NCI-H128 (cell line): ENCODE data around the gene VPS45.
"Not testable (repeated sequence)": the region's sequence is repeated elsewhere in the genome, so short reads cannot be mapped to it uniquely, and the experiment has no call there.

Experiments
- DNase-seq: peaks from one replicate; lab custom pipeline; 2025; ENCODE audit not compliant: unreplicated experiment; lab: John Stamatoyannopoulos, UW

VPS45 gene

DNA sequence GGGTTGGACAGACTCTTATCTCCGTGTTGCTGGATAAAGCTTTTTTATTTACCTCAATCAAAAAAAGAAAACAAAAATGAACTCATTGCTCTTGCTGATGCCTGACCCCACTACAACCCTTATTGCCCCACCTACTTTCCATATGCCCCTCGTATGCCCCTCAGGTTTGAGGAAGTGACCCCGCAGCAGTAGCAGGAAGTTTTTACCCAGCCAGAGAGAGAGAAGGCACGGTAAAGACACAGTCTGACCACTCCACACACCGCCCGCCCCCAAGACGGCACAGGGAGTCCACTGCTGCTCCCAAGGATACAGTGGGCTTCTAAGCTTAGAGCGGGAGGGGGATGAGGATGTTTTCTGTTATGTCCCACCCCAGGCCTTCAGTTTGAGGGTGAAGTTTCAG, 92.0 kb downstream of the VPS45 start:
- no peak for DNase-seq

GRCh38 chr1:150160964-150161621, 93.5 kb downstream of the VPS45 start:
- DNase-seq = no peak

DNA sequence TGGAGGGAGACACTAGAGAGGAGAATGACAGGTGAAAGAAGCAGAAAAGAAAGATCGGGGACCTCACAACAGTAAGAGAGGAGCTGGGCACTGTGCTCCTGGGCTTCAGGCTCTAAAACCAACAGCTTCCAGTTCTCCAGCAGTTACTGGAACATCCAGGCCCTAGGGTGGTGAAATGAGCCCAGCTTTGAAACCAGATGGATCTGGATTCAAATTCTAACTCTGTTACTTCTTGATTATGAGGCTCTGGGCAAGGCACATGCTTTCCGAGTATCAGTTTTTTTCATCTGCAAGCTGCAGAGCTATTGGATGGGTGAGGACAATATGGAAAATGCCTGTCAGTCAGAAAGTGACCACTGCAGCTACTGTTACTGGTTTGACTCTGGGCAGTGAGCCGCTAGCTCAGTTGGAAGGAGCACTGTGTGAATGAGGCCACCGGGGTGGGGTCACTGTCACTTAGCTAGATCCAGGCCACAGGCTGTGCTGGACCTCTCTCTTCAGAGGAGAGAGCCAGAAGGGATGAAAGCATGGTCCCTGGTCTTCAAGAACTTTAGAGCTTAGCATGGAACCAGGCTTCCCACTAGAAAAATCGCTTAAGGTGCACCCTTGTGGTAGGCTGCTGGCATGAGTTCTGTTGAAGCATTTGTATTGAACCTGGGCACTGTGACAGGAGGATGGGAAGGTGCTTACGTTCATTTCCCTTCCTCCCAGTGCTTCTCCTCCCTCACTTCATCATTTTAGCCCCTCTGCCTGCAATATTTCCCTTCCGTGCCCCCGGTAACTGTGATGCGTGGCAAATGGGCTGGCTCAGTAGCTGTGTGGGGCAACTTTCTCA, 94.4 kb downstream of the VPS45 start:
- no peak for DNase-seq

DNA sequence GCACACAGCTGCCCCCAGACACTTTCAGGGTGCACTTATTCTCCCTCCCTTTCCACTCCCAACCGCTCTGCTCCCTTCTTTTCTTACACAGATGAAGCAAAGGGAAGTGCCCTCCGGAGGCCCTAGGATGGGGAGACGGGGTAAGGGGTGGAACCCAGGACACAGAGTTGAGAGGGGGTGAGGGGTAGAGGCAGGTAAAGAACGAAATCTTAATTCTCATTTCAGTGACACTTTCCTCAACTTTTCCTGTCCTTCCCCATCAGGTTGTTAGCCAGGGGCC, 94.9 kb downstream of the VPS45 start:
- DNase-seq = no peak

DNA sequence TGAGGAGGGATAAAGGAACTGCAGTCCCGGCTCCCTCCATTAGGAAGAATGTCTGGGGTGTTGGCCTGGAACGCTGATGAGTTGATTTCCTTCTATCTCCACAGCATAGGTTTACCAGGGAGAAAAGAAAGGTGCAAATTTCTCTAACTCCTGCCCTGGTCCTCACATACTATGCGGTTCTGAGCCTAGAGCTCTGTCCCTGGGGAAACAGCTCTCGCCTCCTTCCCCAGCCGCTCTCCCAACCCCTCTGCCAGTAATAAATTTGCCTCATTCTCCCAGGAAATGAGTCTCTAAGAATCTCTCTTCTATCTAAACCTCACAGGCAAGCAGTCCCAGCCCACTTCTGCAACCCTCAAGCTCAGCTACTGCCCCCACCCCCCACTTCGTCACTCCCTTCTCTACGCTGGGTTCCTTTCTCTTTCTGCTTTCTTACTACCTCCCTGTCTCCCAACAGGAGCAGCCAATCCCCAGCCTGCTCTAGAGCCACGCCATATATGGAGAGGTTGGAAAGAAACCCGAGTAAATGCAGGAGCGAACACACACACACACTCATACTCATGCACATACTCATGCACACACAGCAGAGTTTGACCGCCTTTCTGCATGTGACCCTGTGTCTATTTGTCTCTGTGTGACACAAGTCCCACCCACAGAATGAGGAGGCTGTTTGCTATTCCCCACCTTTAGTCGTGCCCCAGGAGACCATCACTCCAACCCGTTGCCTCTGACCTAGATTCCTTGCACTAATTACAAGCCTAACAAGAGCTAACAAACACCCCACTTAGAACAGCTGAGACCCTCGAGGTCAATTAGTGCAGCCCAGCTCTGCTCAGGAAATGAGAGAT, 95.5 kb downstream of the VPS45 start:
- DNase-seq = peak; percentile 66

- no peak for DNase-seq
Measured at GRCh38 chr1:150164224-150164623, 96.6 kb downstream of the VPS45 start.

- DNase-seq = no peak
Measured at GRCh38 chr1:150164779-150165178, 97.2 kb downstream of the VPS45 start.

DNA sequence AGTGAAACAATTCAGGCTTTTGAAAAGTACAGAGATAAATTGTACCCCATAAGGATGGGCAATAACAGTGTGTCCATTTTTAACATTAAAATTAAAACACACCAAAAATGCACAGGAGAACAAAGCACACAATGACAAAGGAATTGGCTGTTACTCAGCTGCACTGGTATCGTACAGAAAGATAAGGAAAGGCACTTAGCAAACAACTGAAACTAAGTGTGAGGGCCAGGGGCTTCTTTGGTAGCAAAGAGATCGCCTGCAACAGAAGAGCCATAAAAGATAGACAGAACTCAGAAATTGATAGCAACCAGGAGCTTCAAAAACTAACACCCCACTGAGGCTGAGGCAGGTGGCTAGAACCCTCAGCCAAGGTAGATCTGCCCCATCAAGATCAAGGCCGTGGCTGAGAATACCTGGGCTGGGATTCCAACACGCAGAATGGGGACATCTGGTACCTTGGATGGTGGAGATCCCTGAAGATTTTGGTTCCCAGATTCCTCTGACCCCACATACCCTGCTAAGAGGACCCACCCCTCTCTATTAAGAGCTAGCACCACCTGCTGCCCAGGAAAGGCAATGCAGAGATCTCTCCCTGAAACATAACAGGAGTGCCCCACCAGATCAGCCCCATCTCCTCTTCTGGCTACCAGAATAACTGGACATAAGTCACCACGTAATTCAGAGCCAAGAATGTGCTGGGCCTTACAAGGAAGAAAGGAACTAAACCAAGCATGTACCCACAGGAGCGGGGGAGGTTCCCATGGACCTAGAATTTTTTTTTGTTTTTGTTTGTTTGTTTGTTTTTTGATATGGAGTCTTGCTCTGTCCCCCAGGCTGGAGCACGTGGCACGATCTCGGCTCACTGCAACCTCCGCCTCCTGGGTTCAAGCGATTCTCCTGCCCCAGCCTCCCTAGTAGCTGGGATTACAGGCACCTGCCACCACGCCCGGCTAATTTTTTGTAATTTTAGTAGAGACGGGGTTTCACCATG, 98.3 kb downstream of the VPS45 start:
- peak; percentile 52 for DNase-seq

GRCh38 chr1:150168960-150169601, 101.5 kb downstream of the VPS45 start:
- peak; percentile 26 for DNase-seq

- DNase-seq = no peak
Measured at GRCh38 chr1:150171801-150172200, 104.2 kb downstream of the VPS45 start.

GRCh38 chr1:150173141-150173585, 105.6 kb downstream of the VPS45 start:
- no peak for DNase-seq

DNA sequence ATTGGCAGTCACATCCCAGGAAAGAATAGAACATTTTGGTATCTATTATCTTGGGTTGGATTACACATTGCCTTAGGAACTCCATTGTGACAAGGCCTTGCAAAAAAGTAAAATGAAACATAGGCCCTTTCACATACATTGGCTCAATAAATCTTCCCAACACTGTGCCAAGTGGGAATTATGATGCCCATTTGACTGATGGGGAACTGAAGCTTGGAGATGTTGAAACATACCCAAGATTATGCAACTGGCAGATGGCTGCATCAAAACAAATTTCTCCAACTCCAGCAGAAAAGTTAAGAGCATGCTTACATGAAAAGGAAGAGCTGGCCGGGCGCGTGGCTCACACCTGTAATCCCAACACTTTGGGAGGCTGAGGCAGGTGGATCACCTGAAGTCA, 109.0 kb downstream of the VPS45 start:
- DNase-seq = no peak

GRCh38 chr1:150178548-150178947, 111.0 kb downstream of the VPS45 start:
- no peak for DNase-seq

DNA sequence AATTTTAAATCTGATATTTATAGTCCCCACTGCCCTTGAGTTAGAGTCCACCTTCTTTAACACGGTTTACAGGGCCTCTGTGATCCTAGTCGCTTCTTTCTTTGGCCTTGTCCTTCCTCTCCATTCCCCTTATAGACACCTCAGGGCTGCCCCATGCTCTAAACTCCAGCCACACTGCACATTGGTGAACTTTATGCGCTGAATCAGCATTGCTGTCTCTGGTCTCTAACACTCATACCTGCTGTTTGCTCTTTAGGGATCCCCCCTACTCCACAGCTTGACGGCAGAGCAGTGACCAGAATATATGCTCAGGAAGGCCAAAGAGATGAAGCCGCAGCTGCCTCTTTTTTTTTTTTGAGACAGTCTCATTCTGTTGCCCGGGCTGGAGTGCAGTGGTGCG, 112.3 kb downstream of the VPS45 start:
- no peak for DNase-seq

DNA sequence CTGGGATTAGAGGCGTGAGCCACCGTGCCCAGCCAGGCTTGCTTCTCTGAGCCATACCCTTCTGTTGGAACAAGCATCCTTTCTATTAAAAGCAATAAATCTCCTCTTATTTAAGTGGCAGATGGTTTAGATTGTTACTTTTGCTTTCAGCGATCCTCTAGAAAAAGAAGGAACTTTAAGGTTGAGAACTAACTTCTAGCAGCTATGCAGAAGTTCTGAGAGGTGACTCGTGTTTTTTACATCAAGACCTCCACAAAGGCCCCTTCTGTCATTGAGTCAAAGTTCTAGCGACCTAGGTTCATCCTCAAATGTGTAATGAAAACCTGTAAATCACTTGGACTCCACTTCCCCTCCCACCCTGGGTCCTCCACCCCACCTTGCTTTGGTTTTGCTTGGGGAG, 112.9 kb downstream of the VPS45 start:
- no peak for DNase-seq

DNA sequence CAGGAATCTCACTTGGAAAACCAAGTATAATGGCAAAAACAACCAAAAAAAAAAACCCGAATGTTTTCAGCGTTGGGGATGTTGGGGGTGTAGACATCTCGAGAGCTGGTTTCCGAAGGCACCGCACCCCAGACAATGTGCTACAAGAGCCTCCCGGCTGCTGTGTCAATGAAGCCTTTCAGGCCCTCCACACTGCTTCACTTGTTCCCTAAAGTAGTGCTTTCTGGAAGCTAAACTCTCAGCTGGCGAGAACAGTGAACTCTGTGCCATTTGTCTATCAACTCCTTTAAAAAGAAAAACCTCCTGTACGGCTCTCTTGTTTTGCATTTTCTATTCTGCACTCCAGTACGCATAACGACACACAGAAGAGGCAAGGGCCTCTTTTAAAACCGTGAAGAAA, 114.7 kb downstream of the VPS45 start:
- DNase-seq = no peak

GRCh38 chr1:150183061-150183460, 115.5 kb downstream of the VPS45 start:
- no peak for DNase-seq

GRCh38 chr1:150185481-150185880, 117.9 kb downstream of the VPS45 start:
- no peak for DNase-seq

DNA sequence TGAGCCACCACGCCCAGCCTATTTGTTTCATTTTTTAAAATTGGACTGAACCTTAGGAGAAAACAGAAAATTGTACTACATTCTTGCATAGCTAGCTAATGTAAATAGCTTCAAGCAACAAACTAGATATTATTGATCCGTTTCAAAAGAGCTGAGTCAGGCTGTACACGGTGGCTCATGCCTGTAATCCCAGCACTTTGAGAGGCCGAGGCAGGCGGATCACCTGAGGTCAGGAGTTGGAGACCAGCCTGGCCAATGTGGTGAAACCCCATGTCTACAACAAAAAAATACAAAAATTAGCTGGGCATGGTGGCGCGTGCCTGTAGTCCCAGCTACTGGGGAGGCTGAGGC, 118.8 kb downstream of the VPS45 start:
- not testable (repeated sequence) for DNase-seq
